IMR-90 (cell line): ENCODE results near the gene LRRFIP1.

Experiments used
- CEBPB ChIP-seq: IDR thresholded peaks from 2 replicates; pipeline ENCODE4 v1.6.1; 2012; ENCODE audit warnings: low read depth, low read length, improper control_type of control experiment
- CHD1 ChIP-seq: IDR thresholded peaks from 2 replicates; pipeline ENCODE4 v1.6.1; 2012; ENCODE audit warnings: low read depth, low read length, improper control_type of control experiment
- POLR2A ChIP-seq: IDR thresholded peaks from 2 replicates; pipeline ENCODE4 v1.6.1; 2012; ENCODE audit warnings: mild to moderate bottlenecking, low read depth, low read length
- TF ChIP-seq, protein P1 (sequence below): conservative IDR thresholded peaks from 2 replicates; pipeline ENCODE4 v1.5.1; 2012; ENCODE audit warnings: mild to moderate bottlenecking, low read depth, low read length, improper control_type of control experiment

DNA sequence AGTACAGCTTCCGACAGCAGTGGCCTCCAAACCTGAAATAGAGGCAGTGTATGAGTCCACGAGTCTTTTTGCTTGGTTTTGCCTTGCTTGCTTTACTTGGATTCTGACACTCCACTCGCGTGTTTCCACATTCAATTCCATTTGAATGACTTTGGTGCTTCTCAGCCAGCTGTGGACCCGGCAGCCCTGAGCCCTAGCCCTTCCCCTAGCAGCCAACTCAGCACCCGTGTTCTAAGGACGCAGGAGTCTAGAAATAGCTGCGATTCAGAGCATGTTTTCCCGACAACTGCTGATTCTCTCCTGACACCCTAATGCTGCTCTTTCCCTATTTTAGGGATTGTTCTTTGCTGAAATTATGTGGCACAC is 20.6 kb downstream of the LRRFIP1 start:
- TF ChIP-seq, protein P1, sequence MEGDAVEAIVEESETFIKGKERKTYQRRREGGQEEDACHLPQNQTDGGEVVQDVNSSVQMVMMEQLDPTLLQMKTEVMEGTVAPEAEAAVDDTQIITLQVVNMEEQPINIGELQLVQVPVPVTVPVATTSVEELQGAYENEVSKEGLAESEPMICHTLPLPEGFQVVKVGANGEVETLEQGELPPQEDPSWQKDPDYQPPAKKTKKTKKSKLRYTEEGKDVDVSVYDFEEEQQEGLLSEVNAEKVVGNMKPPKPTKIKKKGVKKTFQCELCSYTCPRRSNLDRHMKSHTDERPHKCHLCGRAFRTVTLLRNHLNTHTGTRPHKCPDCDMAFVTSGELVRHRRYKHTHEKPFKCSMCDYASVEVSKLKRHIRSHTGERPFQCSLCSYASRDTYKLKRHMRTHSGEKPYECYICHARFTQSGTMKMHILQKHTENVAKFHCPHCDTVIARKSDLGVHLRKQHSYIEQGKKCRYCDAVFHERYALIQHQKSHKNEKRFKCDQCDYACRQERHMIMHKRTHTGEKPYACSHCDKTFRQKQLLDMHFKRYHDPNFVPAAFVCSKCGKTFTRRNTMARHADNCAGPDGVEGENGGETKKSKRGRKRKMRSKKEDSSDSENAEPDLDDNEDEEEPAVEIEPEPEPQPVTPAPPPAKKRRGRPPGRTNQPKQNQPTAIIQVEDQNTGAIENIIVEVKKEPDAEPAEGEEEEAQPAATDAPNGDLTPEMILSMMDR: no peak
- TF ChIP-seq POLR2A (no peak), CEBPB (no peak), CHD1 (no peak)
